ENCODE results near the gene SETD5. TPM values are rescaled to one million over a fixed set of nuclear protein-coding genes. Genes with fewer than 3 reads are reported as not detected.
A peak's percentile ranks its signal among the peaks of the same experiment; 100 is the strongest.

SETD5 gene
- polyA plus RNA-seq, 2 of the 4 experiments (the other 2 are of a cell fraction), result 41.7 to 92.3 TPM

DNA sequence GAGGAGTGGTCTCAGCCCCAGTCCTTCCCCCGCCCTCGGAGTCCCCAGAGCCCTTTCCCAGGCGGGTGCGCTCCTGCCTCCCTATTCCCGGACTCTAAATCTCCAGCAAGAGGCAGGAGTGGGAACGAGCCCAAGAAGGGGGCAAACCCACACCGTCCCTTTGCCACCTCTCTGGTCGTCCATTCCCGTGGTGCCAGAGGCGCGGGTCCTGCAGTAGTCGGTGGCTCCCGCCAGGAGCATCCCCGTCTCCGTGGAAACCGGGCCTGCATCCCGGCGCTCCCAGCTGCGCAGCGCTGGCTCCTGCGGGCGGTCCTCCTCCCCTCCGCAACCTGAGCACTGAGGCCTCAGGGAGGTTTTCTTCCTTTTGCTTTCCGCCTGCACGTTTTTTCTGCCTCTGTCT is 111.4 kb downstream of the SETD5 start:
- ChIA-PET POLR2A (no interaction called here), CTCF (interaction anchor here (0.6 kb wide), 1 partner anchor 768 kb away, joined by 3 read pairs; no protein-coding TSS in a partner anchor)
- Histone ChIP-seq H3K4me1 (no peaks in the 10 kb centered on the region), H3K9me3 (no peaks in the 10 kb centered on the region), H3K4me3 (no peak overlapping the region), H3K4me2 (no peak overlapping the region), H3K27ac (no peak overlapping the region)
- FAIRE-seq (no peak), DNase-seq (ENCODE audit: low read depth in 1 of 2, low spot score in 1 of 2) (no peak), ATAC-seq (peak; percentile 43 to 46; a peak in 3 of 6 replicates)
- WGBS (ENCODE audit: missing lambda C conversion rate), result 47% methylated on average over 24 of the region's 25 CpGs
- TF ChIP-seq, protein P1, sequence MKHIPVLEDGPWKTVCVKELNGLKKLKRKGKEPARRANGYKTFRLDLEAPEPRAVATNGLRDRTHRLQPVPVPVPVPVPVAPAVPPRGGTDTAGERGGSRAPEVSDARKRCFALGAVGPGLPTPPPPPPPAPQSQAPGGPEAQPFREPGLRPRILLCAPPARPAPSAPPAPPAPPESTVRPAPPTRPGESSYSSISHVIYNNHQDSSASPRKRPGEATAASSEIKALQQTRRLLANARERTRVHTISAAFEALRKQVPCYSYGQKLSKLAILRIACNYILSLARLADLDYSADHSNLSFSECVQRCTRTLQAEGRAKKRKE (CRISPR knock-in tag; IDR thresholded peaks at IDR 0.05; ENCODE audit: low read depth), result no peak
- TF ChIP-seq, protein P2, sequence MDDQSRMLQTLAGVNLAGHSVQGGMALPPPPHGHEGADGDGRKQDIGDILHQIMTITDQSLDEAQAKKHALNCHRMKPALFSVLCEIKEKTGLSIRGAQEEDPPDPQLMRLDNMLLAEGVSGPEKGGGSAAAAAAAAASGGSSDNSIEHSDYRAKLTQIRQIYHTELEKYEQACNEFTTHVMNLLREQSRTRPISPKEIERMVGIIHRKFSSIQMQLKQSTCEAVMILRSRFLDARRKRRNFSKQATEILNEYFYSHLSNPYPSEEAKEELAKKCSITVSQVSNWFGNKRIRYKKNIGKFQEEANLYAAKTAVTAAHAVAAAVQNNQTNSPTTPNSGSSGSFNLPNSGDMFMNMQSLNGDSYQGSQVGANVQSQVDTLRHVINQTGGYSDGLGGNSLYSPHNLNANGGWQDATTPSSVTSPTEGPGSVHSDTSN (IDR thresholded peaks at IDR 0.05), result no peak
- TF ChIP-seq HEYL (CRISPR knock-in tag; IDR thresholded peaks at IDR 0.05), result no peak
- no peak for TF ChIP-seq FOSL2 (IDR thresholded peaks at IDR 0.05)
- no peak for TF ChIP-seq FOSL2 (CRISPR knock-in tag; IDR thresholded peaks at IDR 0.05)
- TF ChIP-seq CBX2 (IDR thresholded peaks at IDR 0.05; ENCODE audit: borderline replicate concordance, low read depth), result no peak
- no peak for TF ChIP-seq JUN (IDR thresholded peaks at IDR 0.05)
- no peak for TF ChIP-seq RFX5 (IDR thresholded peaks at IDR 0.05)
- no peak for TF ChIP-seq ZSCAN20 (CRISPR knock-in tag; IDR thresholded peaks at IDR 0.05)
- no peak for TF ChIP-seq NFE2L2 (conservative IDR thresholded peaks at IDR 0.05; ENCODE audit: low read length)
- TF ChIP-seq HDAC2 (IDR thresholded peaks at IDR 0.05), result no peak
- TF ChIP-seq POLR2AphosphoS2 (conservative IDR thresholded peaks at IDR 0.05; ENCODE audit: low read length), result no peak
- TF ChIP-seq HOXB5 (CRISPR knock-in tag; IDR thresholded peaks at IDR 0.05), result no peak
- no peak for TF ChIP-seq MYC (IDR thresholded peaks at IDR 0.05; ENCODE audit: borderline replicate concordance, low read length)
- TF ChIP-seq MAFK (IDR thresholded peaks at IDR 0.05; ENCODE audit: partially characterized antibody), result no peak
- no peak for TF ChIP-seq MAZ (IDR thresholded peaks at IDR 0.05; ENCODE audit: borderline replicate concordance, low read depth, low read length)
- no peak for TF ChIP-seq TP53 (CRISPR knock-in tag; IDR thresholded peaks at IDR 0.05)

DNA sequence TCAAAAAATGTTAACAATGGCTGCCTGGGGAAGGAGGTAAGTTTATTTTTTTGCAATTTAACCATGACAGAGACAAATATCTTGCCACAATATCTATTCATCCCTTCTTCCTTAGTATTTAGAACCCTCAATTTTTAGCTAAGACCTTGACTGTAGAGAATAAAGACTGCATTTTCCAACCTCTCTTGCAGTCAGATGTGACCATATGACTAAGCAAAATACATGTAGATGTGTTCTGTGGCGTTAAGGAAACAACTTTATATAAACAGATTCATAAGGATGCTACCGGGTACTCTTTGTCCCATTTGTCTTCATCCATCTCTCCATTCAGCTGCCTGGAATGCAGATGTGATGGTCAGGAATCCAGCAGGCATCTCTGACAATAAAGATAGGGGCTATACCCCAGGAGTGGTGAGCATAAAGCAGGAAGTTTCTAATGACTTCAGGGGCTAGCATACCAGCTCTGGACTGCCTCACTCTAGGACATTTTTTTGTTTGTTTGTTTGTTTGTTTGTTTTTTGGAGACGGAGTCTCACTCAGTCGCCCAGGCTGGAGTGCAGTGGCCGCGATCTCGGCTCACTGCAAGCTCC is 115.1 kb downstream of the SETD5 start:
- Histone ChIP-seq H3K4me1 (no peaks in the 10 kb centered on the region), H3K4me2 (no peak overlapping the region), H3K4me3 (no peak overlapping the region), H3K9me3 (no peaks in the 10 kb centered on the region), H3K27ac (0 out of 6 replicates have a peak overlapping the region, but pooled peaks of 1 of the 2 experiments have one; percentile 41)
- ChIA-PET CTCF (interaction anchor here (3.3 kb wide), 1 partner anchor 10 kb away, joined by 18 read pairs; no protein-coding TSS in a partner anchor), POLR2A (no interaction called here)
- TF ChIP-seq CBX8 (IDR thresholded peaks at IDR 0.05), result no peak
- peak; percentile 20 for TF ChIP-seq MAFK (IDR thresholded peaks at IDR 0.05; ENCODE audit: partially characterized antibody)
- FAIRE-seq (no peak), DNase-seq (ENCODE audit: low read depth in 1 of 2, low spot score in 1 of 2) (peak in 1 of 2 experiments; percentile 17), ATAC-seq (peak in 1 of 2 experiments; percentile 47; a peak in 1 of 6 replicates)
- WGBS (ENCODE audit: missing lambda C conversion rate), result 55% methylated on average over 7 of the region's 7 CpGs

DNA sequence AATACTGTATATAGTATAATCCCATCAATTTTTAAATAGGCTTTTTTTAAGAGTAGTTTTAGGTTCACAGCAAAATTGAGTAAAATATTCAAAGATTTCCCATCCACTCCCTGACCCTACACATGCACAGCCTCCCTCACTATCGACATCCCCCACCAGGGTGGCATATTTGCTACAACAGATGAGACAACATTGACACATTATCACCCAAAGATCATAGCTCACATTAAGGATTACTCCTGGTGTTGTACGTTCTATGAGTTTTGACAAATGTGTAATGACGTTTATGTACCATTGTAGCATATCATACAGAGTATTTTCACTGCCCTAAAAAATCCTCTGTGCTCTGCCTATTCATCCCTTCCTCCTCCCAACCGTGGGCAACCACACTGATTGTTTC is 116.9 kb downstream of the SETD5 start:
- no peak overlapping the region for H3K4me3 ChIP-seq
- no peaks in the 10 kb centered on the region for H3K9me3 ChIP-seq
- ChIA-PET CTCF (interaction anchor here (2.8 kb wide), 1 partner anchor 11 kb away, joined by 10 read pairs; no protein-coding TSS in a partner anchor), POLR2A (no interaction called here)
- ATAC-seq (no peak), FAIRE-seq (no peak), DNase-seq (ENCODE audit: low read depth in 1 of 2, low spot score in 1 of 2) (no peak)
- H3K4me2 ChIP-seq, result no peak overlapping the region
- no peak overlapping the region for H3K27ac ChIP-seq
- 12% methylated on average over 4 of the region's 4 CpGs for WGBS (ENCODE audit: missing lambda C conversion rate)
- no peaks in the 10 kb centered on the region for H3K4me1 ChIP-seq
- TF ChIP-seq, protein P1 (CRISPR knock-in tag; IDR thresholded peaks at IDR 0.05; ENCODE audit: low read depth), result no peak
- TF ChIP-seq CEBPB (IDR thresholded peaks at IDR 0.05) (no peak), ZSCAN20 (CRISPR knock-in tag; IDR thresholded peaks at IDR 0.05) (no peak), BHLHE40 (IDR thresholded peaks at IDR 0.05; ENCODE audit: low read depth, low read length) (no peak), ZNF302 (CRISPR knock-in tag; IDR thresholded peaks at IDR 0.05) (no peak), RAD21 (conservative IDR thresholded peaks at IDR 0.05 in 1 of 2, IDR thresholded peaks at IDR 0.05 in 1 of 2) (no peak), HEYL (CRISPR knock-in tag; IDR thresholded peaks at IDR 0.05) (no peak), HOXA7 (CRISPR knock-in tag; IDR thresholded peaks at IDR 0.05) (no peak)
- TF ChIP-seq, protein P3, sequence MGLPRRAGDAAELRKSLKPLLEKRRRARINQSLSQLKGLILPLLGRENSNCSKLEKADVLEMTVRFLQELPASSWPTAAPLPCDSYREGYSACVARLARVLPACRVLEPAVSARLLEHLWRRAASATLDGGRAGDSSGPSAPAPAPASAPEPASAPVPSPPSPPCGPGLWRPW (IDR thresholded peaks at IDR 0.05), result no peak
- TF ChIP-seq, protein P4, sequence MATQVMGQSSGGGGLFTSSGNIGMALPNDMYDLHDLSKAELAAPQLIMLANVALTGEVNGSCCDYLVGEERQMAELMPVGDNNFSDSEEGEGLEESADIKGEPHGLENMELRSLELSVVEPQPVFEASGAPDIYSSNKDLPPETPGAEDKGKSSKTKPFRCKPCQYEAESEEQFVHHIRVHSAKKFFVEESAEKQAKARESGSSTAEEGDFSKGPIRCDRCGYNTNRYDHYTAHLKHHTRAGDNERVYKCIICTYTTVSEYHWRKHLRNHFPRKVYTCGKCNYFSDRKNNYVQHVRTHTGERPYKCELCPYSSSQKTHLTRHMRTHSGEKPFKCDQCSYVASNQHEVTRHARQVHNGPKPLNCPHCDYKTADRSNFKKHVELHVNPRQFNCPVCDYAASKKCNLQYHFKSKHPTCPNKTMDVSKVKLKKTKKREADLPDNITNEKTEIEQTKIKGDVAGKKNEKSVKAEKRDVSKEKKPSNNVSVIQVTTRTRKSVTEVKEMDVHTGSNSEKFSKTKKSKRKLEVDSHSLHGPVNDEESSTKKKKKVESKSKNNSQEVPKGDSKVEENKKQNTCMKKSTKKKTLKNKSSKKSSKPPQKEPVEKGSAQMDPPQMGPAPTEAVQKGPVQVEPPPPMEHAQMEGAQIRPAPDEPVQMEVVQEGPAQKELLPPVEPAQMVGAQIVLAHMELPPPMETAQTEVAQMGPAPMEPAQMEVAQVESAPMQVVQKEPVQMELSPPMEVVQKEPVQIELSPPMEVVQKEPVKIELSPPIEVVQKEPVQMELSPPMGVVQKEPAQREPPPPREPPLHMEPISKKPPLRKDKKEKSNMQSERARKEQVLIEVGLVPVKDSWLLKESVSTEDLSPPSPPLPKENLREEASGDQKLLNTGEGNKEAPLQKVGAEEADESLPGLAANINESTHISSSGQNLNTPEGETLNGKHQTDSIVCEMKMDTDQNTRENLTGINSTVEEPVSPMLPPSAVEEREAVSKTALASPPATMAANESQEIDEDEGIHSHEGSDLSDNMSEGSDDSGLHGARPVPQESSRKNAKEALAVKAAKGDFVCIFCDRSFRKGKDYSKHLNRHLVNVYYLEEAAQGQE (IDR thresholded peaks at IDR 0.05), result no peak
- TF ChIP-seq, protein P5, sequence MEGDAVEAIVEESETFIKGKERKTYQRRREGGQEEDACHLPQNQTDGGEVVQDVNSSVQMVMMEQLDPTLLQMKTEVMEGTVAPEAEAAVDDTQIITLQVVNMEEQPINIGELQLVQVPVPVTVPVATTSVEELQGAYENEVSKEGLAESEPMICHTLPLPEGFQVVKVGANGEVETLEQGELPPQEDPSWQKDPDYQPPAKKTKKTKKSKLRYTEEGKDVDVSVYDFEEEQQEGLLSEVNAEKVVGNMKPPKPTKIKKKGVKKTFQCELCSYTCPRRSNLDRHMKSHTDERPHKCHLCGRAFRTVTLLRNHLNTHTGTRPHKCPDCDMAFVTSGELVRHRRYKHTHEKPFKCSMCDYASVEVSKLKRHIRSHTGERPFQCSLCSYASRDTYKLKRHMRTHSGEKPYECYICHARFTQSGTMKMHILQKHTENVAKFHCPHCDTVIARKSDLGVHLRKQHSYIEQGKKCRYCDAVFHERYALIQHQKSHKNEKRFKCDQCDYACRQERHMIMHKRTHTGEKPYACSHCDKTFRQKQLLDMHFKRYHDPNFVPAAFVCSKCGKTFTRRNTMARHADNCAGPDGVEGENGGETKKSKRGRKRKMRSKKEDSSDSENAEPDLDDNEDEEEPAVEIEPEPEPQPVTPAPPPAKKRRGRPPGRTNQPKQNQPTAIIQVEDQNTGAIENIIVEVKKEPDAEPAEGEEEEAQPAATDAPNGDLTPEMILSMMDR (IDR thresholded peaks at IDR 0.05), result no peak

Measured in A549 (cell line).